Natural killer cell (primary cell): ENCODE measurements around the gene TIAM1. TPM values are rescaled to one million over a fixed set of nuclear protein-coding genes. Genes with fewer than 3 reads are reported as not detected.

Experiments
- ATAC-seq, 3 donors: fragments of 150-1000 bp in 2 of 3; fragments of 200-7000 bp in 1 of 3; cut with Tn5 transposase; 1 replicate in 1 of 3; 2 replicates in 2 of 3; pipeline ENCODE4 v1.10.0; 2021; ENCODE audit warnings: mild to moderate bottlenecking in 2 of 3, moderate library complexity in 2 of 3
- DNase-seq, 2 donors: peaks; one replicate each; pipeline versions ENCODE4 v3.0.0 to v3.0.0-alpha.2; 2013 to 2021; ENCODE audit warnings: mixed read lengths in 1 of 2
- H3K27ac ChIP-seq: one replicate; pipeline ENCODE4 v1.5.1; 2013; ENCODE audit warnings: mild to moderate bottlenecking, low read length
- H3K27me3 ChIP-seq: one replicate; pipeline ENCODE4 v1.6.1; 2013; ENCODE audit warnings: low read length; ENCODE audit not compliant: control insufficient read depth, insufficient read depth
- H3K36me3 ChIP-seq: one replicate; pipeline ENCODE4 v1.6.1; 2013; ENCODE audit warnings: low read length; ENCODE audit not compliant: control insufficient read depth, insufficient read depth
- H3K4me1 ChIP-seq: one replicate; pipeline ENCODE4 v1.6.1; 2013; ENCODE audit warnings: low read length; ENCODE audit not compliant: control insufficient read depth, insufficient read depth
- H3K4me3 ChIP-seq: one replicate; pipeline ENCODE4 v1.5.1; 2013; ENCODE audit warnings: low read length
- H3K9me3 ChIP-seq: one replicate; pipeline ENCODE4 v1.6.1; 2013; ENCODE audit warnings: low read length; ENCODE audit not compliant: control insufficient read depth, insufficient read depth
- H3K27ac Mint-ChIP-seq, 2 donors: one replicate each; pipeline ENCODE4 v1.8.0; 2022; ENCODE audit warnings: mild to moderate bottlenecking in 2 of 2, mixed read lengths in 2 of 2, moderate library complexity in 1 of 2
- H3K27me3 Mint-ChIP-seq, 2 donors: one replicate each; pipeline ENCODE4 v1.8.0; 2022; ENCODE audit warnings: low read depth in 2 of 2, mixed read lengths in 2 of 2
- H3K36me3 Mint-ChIP-seq: one replicate; pipeline ENCODE4 v1.8.0; 2022; ENCODE audit warnings: mixed read lengths
- H3K4me1 Mint-ChIP-seq, 2 donors: one replicate each; pipeline ENCODE4 v1.8.0; 2022; ENCODE audit warnings: mixed read lengths in 2 of 2
- H3K4me3 Mint-ChIP-seq: one replicate; pipeline ENCODE4 v1.8.0; 2022; ENCODE audit warnings: mild to moderate bottlenecking, moderate library complexity, mixed read lengths
- H3K9me3 Mint-ChIP-seq, 2 donors: one replicate each; pipeline ENCODE4 v1.8.0; 2022; ENCODE audit warnings: mixed read lengths in 2 of 2
- CTCF ChIP-seq: fragments of 200-600 bp; IDR thresholded peaks from one replicate; pipeline ENCODE4 v1.8.0; 2022; ENCODE audit warnings: antibody characterized with exemption
- WGBS: methylation state at CpG from one replicate; pipeline ENCODE4 v1.1.7; 2013; ENCODE audit warnings: missing lambda C conversion rate; ENCODE audit not compliant: insufficient coverage; 5-methylcytosine and 5-hydroxymethylcytosine counted together
- intact Hi-C: fragments of 100-400 bp; cut with micrococcal nuclease; formaldehyde crosslinking; loops from one replicate; pipeline ENCODE4 v1.14.2; 2022
- total RNA-seq, 4 donors: library from RNA; stranded (reverse); fragments of 120-200 nt in 1 of 4; gene quantifications; one replicate each; pipeline versions ENCODE4 v1.2.3 to v1.2.4, GENCODE V29; 2013 to 2022

Gene TIAM1
- total RNA-seq, 3 donors from 2014 or later (not counting 1 experiment from before 2014, with no cell fraction given): 19.1 to 32.3 (median 19.4) TPM

DNA sequence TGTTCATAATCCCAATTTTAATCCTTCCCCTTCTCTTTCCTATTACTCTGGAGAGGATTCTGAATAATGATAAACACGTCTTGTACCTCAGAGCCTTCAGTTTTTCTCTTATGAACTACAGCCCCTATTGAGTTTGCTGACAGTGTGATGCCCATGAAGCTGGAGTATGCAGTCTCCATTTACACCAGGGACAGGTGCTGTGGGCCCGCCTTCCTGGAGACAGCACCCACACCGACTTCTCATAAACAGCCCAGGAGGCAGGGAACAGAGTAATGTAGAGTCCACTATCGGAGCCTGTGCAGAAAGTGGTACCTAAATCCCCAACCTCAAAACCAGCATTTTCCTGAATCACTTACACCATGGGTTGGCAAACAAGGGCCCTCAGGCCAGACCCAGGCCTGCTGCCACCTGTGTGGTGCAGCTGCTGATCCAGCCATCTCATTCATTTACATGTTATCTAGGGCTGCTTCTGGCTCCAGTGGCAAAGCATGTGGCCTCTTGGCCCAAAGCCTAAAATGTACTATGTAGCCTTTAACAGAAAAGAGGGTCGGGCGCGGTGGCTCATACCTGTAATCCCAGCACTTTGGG, 210.7 kb downstream of the TIAM1 start:
- H3K4me1 Mint-ChIP-seq: peaks cover 30 to 34% of the 10 kb centered on the region in 2 donors
- ATAC-seq: peak in 2 of 3 donors; percentile 15 to 29
- no peaks in the 10 kb centered on the region for H3K9me3 Mint-ChIP-seq
- no peak for DNase-seq
- no peaks in the 10 kb centered on the region for H3K9me3 ChIP-seq
- TF ChIP-seq CTCF: no peak
- H3K27me3 ChIP-seq: no peaks in the 10 kb centered on the region
- 55% methylated on average over 7 of the region's 7 CpGs for WGBS
- H3K4me1 ChIP-seq: peaks cover 23% of the 10 kb centered on the region
- no peak overlapping the region for H3K4me3 ChIP-seq
- peaks cover 6% of the 10 kb centered on the region for H3K36me3 ChIP-seq
- H3K27me3 Mint-ChIP-seq: peaks cover 50 to 56% of the 10 kb centered on the region in 2 donors
- H3K4me3 Mint-ChIP-seq: peak overlapping the region; percentile 78
- no peak overlapping the region for H3K27ac ChIP-seq
- intact Hi-C loops: no loop called here
- peak overlapping the region in 1 of 2 donors; percentile 63 for H3K27ac Mint-ChIP-seq
- H3K36me3 Mint-ChIP-seq: no peaks in the 10 kb centered on the region

DNA sequence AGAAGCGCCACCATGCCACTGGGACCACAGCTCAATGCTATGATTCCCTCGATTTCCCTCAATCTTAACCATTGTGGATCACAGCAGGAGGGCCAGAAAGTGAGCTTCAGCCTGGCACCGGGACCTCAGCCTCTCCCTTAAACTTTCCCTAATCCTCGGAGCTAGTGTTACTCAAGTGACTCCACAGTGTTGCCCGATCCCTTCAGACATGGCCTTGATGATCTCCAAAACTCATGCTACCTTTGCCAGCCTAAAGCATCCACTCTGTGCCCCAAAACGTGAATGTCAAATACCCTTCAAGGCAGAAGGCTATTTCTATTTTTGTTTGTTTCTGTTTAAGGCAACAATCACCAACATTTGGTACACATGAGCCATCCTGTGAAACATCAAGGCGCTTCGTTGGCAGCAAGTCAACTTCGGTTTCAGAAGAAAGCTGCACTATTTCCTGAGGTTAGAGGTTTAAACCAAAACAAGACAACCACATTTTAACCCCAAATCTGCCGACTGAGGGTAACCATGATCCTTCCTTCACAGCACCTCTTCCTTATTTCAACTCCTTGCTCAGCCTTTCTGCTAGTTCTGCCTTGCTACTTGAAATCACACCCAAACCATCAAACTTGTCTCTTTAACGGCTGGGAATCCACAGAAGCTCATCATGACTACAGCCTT, 211.4 kb downstream of the TIAM1 start:
- peaks cover 30 to 34% of the 10 kb centered on the region in 2 donors for H3K4me1 Mint-ChIP-seq
- peaks cover 50 to 56% of the 10 kb centered on the region in 2 donors for H3K27me3 Mint-ChIP-seq
- no peaks in the 10 kb centered on the region for H3K9me3 Mint-ChIP-seq
- Histone ChIP-seq H3K27me3 (no peaks in the 10 kb centered on the region), H3K9me3 (no peaks in the 10 kb centered on the region), H3K4me3 (no peak overlapping the region), H3K27ac (no peak overlapping the region), H3K4me1 (peaks cover 23% of the 10 kb centered on the region), H3K36me3 (peaks cover 6% of the 10 kb centered on the region)
- TF ChIP-seq CTCF: no peak
- peak overlapping the region in 1 of 2 donors; percentile 63 for H3K27ac Mint-ChIP-seq
- peak overlapping the region; percentile 78 for H3K4me3 Mint-ChIP-seq
- peak in 1 of 2 donors; percentile 92 for DNase-seq
- WGBS: 29% methylated on average over 11 of the region's 11 CpGs
- no peaks in the 10 kb centered on the region for H3K36me3 Mint-ChIP-seq
- intact Hi-C loops: no loop called here
- ATAC-seq: peak; percentile 54 to 85 (median 60)

DNA sequence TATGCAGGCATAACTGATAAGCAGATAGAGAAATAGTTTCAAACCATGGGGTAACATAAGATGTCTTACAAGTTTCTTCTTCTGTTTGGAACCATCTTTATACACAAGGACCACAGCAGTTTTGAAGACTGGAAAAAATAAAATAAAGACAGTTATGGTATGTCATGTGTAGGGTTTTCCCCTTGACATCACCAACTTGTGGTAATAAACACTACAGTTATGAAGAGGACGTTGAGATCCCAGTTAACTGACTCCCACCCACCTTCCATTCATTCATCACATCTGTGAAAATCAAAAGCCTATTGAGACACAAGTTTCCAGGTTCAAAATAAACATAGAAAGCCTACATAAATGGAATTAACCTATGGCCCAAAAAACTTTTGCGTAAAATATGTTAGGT, 213.2 kb downstream of the TIAM1 start:
- no peak for ATAC-seq
- Mint-ChIP-seq H3K4me3 (no peak overlapping the region), H3K36me3 (no peaks in the 10 kb centered on the region), H3K4me1 (peaks cover 30 to 34% of the 10 kb centered on the region in 2 donors), H3K9me3 (no peaks in the 10 kb centered on the region), H3K27ac (no peak overlapping the region), H3K27me3 (peaks cover 45 to 48% of the 10 kb centered on the region in 2 donors)
- Histone ChIP-seq H3K36me3 (peaks cover 6% of the 10 kb centered on the region), H3K27ac (no peak overlapping the region), H3K27me3 (no peaks in the 10 kb centered on the region), H3K4me1 (peaks cover 23% of the 10 kb centered on the region), H3K9me3 (no peaks in the 10 kb centered on the region), H3K4me3 (no peak overlapping the region)
- TF ChIP-seq CTCF: no peak
- DNase-seq: no peak
- 33% methylated on average over 1 of the region's 2 CpGs for WGBS
- intact Hi-C loops: no loop called here
